Calu3 (cell line): Measurements from ENCODE around the gene BABAM1. TPM values are rescaled to one million over a fixed set of nuclear protein-coding genes. Genes with fewer than 3 reads are reported as not detected.

Experiments
- BruUV-seq: library from RNA; stranded (reverse); fragments of 400-500 nt; replicated peaks from 2 replicates; lab custom pipeline; 2021; lab: Mats Ljungman, UMichigan
- CTCF ChIA-PET: fragments of 300-600 bp; sonication (Branson Sonifier 250); formaldehyde crosslinking; loops from one replicate; lab custom pipeline; 2022; ENCODE audit warnings: antibody characterized with exemption; lab: Charles Lee
- DNase-seq: peaks from one replicate; pipeline ENCODE4 v3.0.0; 2022
- H3K27ac Mint-ChIP-seq: one replicate; pipeline ENCODE4 v1.8.0; 2022; ENCODE audit warnings: mixed read lengths; ENCODE audit not compliant: unreplicated experiment
- H3K27me3 Mint-ChIP-seq: one replicate; pipeline ENCODE4 v1.8.0; 2022; ENCODE audit warnings: mixed read lengths; ENCODE audit not compliant: unreplicated experiment
- H3K36me3 Mint-ChIP-seq: one replicate; pipeline ENCODE4 v1.8.0; 2022; ENCODE audit warnings: mild to moderate bottlenecking, moderate library complexity, mixed read lengths; ENCODE audit not compliant: insufficient read depth, unreplicated experiment
- H3K4me1 Mint-ChIP-seq: one replicate; pipeline ENCODE4 v1.8.0; 2022; ENCODE audit warnings: mild to moderate bottlenecking, low read depth, mixed read lengths; ENCODE audit not compliant: unreplicated experiment
- H3K4me3 Mint-ChIP-seq: one replicate; pipeline ENCODE4 v1.8.0; 2022; ENCODE audit warnings: mild to moderate bottlenecking, low read depth, moderate library complexity, mixed read lengths; ENCODE audit not compliant: unreplicated experiment
- H3K9me3 Mint-ChIP-seq: one replicate; pipeline ENCODE4 v1.8.0; 2022; ENCODE audit warnings: low read depth, mixed read lengths; ENCODE audit not compliant: unreplicated experiment
- intact Hi-C: fragments of 100-400 bp; cut with micrococcal nuclease; formaldehyde crosslinking; loops from one replicate; pipeline ENCODE4 v1.10.0; 2022; ENCODE audit not compliant: unreplicated experiment
- total RNA-seq: library from RNA; stranded (reverse); gene quantifications from 2 replicates; pipeline ENCODE4 v1.2.3, GENCODE V29; 2022
- TF ChIP-seq, protein P1 (sequence below): fragments of 200-600 bp; IDR thresholded peaks from one replicate; pipeline ENCODE4 v1.8.0; 2022; ENCODE audit warnings: antibody characterized with exemption; ENCODE audit not compliant: unreplicated experiment

The BABAM1 gene
- total RNA-seq, 1 experiment from 2014 or later = 75.2 TPM

DNA sequence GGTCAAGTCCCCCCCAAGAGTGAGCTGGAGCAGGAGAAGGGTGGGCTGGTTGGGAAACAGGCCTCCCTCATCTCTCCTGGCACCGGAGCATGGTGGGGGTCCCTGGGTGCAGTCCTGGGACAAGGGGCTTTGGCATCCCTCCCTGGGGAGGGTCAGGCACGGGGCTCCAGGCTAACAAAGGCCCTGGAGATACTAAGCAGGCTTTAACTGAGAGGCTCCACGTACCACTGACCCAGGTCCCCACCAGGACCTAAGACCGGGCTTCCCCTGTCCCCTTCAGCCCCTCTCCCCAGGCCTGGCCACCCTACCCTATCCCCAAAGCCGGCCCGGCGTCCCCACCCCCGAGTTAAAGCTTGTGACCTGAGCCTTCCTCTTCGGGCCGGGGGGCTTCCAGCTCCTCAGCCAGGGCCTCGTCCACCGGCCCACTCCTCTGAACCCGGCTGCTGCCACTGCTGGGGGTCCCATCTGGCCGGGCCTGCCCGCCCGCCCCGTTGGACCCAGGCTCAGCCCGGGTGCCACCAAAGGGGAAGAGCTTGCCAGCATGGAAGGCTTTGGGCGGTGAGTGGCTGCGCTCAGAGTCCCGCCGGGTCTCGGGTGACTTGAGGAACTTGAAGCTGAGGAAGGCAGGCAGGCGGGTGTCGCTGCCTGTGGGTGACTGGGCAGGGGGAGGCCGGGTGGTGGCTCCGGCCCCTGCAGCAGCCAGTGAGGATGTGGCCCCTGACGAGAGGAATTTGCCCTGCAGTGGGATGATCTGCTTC is 57.3 kb downstream of the BABAM1 start:
- no peak for DNase-seq
- H3K9me3 Mint-ChIP-seq = no peaks in the 10 kb centered on the region
- peaks cover 20% of the 10 kb centered on the region for H3K36me3 Mint-ChIP-seq
- BruUV-seq = no TSS peak
- TF ChIP-seq, protein P1, sequence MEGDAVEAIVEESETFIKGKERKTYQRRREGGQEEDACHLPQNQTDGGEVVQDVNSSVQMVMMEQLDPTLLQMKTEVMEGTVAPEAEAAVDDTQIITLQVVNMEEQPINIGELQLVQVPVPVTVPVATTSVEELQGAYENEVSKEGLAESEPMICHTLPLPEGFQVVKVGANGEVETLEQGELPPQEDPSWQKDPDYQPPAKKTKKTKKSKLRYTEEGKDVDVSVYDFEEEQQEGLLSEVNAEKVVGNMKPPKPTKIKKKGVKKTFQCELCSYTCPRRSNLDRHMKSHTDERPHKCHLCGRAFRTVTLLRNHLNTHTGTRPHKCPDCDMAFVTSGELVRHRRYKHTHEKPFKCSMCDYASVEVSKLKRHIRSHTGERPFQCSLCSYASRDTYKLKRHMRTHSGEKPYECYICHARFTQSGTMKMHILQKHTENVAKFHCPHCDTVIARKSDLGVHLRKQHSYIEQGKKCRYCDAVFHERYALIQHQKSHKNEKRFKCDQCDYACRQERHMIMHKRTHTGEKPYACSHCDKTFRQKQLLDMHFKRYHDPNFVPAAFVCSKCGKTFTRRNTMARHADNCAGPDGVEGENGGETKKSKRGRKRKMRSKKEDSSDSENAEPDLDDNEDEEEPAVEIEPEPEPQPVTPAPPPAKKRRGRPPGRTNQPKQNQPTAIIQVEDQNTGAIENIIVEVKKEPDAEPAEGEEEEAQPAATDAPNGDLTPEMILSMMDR = no peak
- H3K4me1 Mint-ChIP-seq = no peaks in the 10 kb centered on the region
- no peak overlapping the region for H3K4me3 Mint-ChIP-seq
- intact Hi-C loops = no loop called here
- H3K27me3 Mint-ChIP-seq = no peaks in the 10 kb centered on the region
- H3K27ac Mint-ChIP-seq = no peak overlapping the region
- CTCF ChIA-PET = interaction anchor here (0.6 kb wide), 1 partner anchor 19 kb away, joined by 4 read pairs; no protein-coding TSS in a partner anchor

DNA sequence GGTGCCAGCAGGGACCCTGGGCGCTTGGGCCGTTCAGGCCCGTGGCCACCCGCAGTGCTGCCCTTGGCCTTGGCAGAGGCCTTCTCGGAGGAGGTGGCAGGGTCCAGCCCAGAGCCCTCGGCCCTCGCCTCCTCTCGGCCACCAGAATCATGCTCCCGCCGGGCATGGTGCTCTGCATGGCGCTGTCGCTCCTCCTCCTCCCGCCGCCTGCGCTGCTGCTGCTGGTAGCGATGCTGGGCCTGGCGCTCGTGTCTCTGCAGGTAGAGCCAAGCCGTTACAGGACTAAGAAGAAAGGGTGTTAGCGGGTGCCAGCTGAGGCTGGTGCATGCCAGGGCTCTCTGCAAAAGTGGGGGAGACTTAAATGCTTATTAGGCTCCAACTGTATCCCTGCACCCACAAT is 57.9 kb downstream of the BABAM1 start:
- no peaks in the 10 kb centered on the region for H3K27me3 Mint-ChIP-seq
- no peaks in the 10 kb centered on the region for H3K4me1 Mint-ChIP-seq
- H3K4me3 Mint-ChIP-seq = no peak overlapping the region
- intact Hi-C loops = no loop called here
- CTCF ChIA-PET = interaction anchor here (0.6 kb wide), 1 partner anchor 20 kb away, joined by 4 read pairs; no protein-coding TSS in a partner anchor
- BruUV-seq = no TSS peak
- H3K27ac Mint-ChIP-seq = no peak overlapping the region
- no peak for DNase-seq
- H3K9me3 Mint-ChIP-seq = no peaks in the 10 kb centered on the region
- TF ChIP-seq, protein P1 = no peak
- H3K36me3 Mint-ChIP-seq = peaks cover 17% of the 10 kb centered on the region

DNA sequence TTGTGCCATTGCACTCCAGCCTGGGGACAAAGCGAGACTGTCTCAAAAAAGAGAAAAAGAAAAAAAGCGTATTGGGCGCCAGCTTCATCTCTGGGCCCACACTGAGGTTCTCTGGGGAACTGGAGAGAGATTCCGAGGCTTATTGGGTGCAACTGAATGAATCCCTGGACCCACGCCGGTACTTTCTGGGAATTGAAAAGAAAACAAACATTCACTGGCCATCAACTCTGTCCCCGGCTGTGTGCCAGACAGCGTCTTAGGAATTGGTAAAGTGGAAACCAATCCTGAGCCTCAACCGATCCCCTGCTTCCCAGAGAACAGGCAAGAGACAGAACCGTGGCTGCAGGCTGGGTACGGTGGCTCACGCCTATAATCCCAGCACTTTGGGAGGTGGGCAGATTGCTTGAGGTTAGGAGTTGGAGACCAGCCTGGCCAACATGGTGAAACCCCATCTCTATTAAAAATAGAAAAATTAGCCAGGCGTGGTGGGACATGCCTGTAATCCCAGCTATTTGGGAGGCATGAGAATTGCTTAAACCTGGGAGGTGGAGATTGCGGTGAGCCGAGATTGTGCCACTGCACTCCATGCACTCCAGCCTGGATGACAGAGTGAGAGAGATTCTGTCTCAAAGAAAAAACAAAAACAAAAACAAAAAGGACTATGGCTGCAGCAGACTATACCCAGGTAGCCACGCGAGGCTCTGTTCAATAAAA is 58.8 kb downstream of the BABAM1 start:
- Mint-ChIP-seq H3K9me3 (no peaks in the 10 kb centered on the region), H3K27ac (no peak overlapping the region), H3K27me3 (no peaks in the 10 kb centered on the region), H3K4me3 (no peak overlapping the region), H3K4me1 (no peaks in the 10 kb centered on the region), H3K36me3 (peaks cover 16% of the 10 kb centered on the region)
- CTCF ChIA-PET = no interaction called here
- no peak for DNase-seq
- no TSS peak for BruUV-seq
- intact Hi-C loops = no loop called here
- TF ChIP-seq, protein P1 = no peak

DNA sequence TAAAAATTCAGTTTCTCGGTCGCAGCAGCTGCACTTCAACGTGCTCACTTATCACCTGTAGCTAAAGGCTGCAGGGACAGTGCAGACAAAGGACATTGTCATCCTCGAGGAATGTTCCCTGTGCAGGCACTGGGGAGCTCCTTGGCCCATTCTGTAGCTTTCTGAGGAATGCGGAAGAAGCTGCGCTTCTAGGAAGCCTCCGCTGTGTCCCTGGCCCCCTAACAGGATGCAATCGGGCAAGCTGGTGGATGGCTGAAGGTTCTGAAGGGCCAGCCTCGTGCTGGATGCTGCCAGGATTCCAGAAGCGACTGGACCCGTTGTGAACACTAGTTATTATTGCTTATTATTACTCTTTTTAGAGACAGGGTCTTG is 59.3 kb downstream of the BABAM1 start:
- BruUV-seq = no TSS peak
- DNase-seq = no peak
- CTCF ChIA-PET = no interaction called here
- no peaks in the 10 kb centered on the region for H3K4me1 Mint-ChIP-seq
- no peaks in the 10 kb centered on the region for H3K9me3 Mint-ChIP-seq
- H3K4me3 Mint-ChIP-seq = no peak overlapping the region
- H3K27me3 Mint-ChIP-seq = no peaks in the 10 kb centered on the region
- intact Hi-C loops = no loop called here
- H3K36me3 Mint-ChIP-seq = peaks cover 16% of the 10 kb centered on the region
- H3K27ac Mint-ChIP-seq = no peak overlapping the region
- TF ChIP-seq, protein P1 = no peak
